ENCODE data around the gene RHOXF2.

Gene RHOXF2

DNA sequence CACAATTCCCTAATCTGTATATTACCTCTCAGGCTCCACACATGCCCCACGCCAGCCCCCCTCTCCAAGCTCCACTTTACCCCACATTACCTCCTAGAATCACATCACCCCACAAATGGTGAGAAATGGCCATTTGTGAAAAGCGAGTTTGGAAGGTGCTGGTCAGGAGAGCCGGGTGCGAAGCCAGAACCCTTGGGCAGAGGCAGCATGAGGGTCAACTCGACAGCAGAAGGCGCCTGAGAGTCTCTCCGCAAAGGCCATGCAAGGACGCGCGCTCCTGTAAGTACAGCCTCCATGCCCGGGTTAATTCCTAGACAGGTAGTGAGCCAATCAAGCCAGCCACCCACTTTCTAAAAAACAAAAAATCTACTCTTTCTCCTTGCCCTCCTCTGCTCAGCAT is 42.4 kb downstream of the RHOXF2 start:
- DNase-seq (ENCODE audit: low spot score), result no peak

DNA sequence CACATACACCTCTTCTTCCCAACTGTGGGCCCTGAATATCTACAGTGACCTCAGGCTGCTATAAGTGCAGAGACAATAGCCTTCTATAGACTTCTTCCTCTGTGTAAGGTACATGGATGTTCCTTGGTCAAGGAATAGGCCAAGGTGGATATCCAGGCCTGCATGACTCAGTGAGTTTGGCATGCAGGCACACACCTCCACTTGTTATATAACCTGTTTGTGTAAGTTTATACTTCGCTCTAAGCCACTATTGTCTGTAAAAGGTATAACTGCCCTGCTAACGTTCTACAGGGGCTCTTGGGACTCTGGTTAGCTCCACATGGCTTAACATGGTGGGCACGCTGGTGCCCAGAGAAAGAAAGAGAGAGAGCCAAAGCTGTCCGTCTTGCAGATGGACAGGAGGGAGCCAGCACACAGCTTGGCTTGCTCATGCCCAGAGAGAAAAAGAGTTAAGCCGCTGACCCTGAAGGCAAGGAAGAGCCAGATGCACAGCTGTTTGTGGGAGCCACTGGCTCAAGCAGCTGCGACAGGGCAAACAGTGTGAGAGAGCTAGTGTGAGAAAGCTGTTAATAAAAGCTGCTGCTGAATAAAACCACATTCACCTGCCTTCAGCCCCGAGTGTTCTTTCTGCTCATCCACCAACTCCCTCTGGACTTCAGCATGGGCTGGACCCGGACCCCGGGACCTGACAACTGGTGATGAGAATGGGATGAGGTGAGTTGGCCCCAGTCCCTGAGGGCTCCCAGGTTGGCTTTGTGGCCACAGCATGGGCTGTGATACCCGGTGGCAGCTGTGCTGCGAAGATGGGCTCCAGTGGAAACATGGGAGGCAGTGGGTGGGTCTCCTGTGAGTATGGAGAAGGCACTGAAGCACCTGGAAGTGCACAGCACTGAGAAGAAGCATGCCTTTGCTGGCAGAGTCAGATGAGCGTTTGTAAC is 47.7 kb downstream of the RHOXF2 start:
- no peak for DNase-seq (ENCODE audit: low spot score)

DNA sequence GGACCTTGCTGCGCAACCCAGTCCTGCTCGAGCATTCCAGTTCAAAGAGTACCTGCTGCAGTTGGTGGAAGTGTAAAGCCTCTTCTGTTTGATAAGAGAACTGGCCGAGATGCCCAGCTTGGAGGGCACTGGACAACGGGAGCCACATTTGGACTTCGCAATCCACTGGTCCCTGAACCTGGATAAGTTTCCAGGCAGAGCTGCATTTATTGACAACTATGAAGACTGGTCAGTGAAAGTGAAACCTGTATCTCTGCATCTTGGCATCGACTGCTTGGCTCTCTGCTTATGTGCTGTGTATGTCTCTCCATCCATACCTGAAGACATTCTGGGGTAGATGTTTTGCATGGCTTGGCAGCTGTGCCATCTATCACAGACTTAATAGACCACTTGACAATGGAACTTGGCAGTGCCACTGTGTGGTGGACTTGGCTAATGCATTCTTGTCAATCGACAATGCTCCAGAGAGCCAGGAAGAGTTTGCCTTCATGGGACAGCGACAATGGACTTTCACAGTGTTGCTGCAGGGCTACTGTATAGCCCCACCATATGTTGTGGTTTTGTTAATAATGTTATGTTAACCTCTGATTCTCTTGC is 48.7 kb downstream of the RHOXF2 start:
- DNase-seq (ENCODE audit: low spot score), result no peak

GRCh38 chrX:120213438-120214265 is 55.2 kb downstream of the RHOXF2 start:
- peak; percentile 78 for DNase-seq (ENCODE audit: low spot score)
